Measurements from ENCODE around the gene MSMB.
"Not testable (repeated sequence)": the region's sequence is repeated elsewhere in the genome, so short reads cannot be mapped to it uniquely, and the experiment has no call there.

The MSMB gene

GRCh38 chr10:46091080-46091827, 45.2 kb upstream of the MSMB start:
- no peak overlapping the region for H3K4me3 ChIP-seq (replicated peaks; ENCODE audit: low read depth, low read length)
- no peak for TF ChIP-seq CTCF (IDR thresholded peaks at IDR 0.05; ENCODE audit: low read length, missing control alignments)
- no peak for DNase-seq (ENCODE audit: low read depth)

- DNase-seq (ENCODE audit: low read depth): no peak
- H3K4me3 ChIP-seq (replicated peaks; ENCODE audit: low read depth, low read length): no peak overlapping the region
- TF ChIP-seq CTCF (IDR thresholded peaks at IDR 0.05; ENCODE audit: low read length, missing control alignments): no peak
Measured at GRCh38 chr10:46090258-46090812, 44.3 kb upstream of the MSMB start.

- not testable (repeated sequence) for H3K4me3 ChIP-seq (replicated peaks; ENCODE audit: low read depth, low read length); DNase-seq (ENCODE audit: low read depth)
Measured at GRCh38 chr10:46087381-46087780, 41.3 kb upstream of the MSMB start.

GRCh38 chr10:46084321-46085165, 38.5 kb upstream of the MSMB start:
- TF ChIP-seq CTCF (IDR thresholded peaks at IDR 0.05; ENCODE audit: low read length, missing control alignments): no peak
- no peak overlapping the region for H3K4me3 ChIP-seq (replicated peaks; ENCODE audit: low read depth, low read length)

GRCh38 chr10:46080886-46081285, 34.8 kb upstream of the MSMB start:
- no peak for TF ChIP-seq CTCF (IDR thresholded peaks at IDR 0.05; ENCODE audit: low read length, missing control alignments)
- no peak overlapping the region for H3K4me3 ChIP-seq (replicated peaks; ENCODE audit: low read depth, low read length)
- no peak for DNase-seq (ENCODE audit: low read depth)

More at GRCh38 chr10:46084321-46085165, 38.5 kb upstream of the MSMB start:
- no peak for DNase-seq (ENCODE audit: low read depth)

GRCh38 chr10:46079831-46080585, 33.9 kb upstream of the MSMB start:
- no peak for TF ChIP-seq CTCF (IDR thresholded peaks at IDR 0.05; ENCODE audit: low read length, missing control alignments)
- DNase-seq (ENCODE audit: low read depth): no peak
- H3K4me3 ChIP-seq (replicated peaks; ENCODE audit: low read depth, low read length): no peak overlapping the region

Measured in fibroblast of pulmonary artery (primary cell).